Lung microvascular endothelial cell (primary cell): ENCODE measurements around the gene PIF1. TPM values are rescaled to one million over a fixed set of nuclear protein-coding genes. Genes with fewer than 3 reads are reported as not detected.
"Not testable (repeated sequence)": the region's sequence is repeated elsewhere in the genome, so short reads cannot be mapped to it uniquely, and the experiment has no call there.

Source experiments
- DNase-seq, 2 donors: peaks; one replicate each; pipeline versions ENCODE4 v3.0.0 to v3.0.0-alpha.2; 2010; ENCODE audit warnings: low read depth in 2 of 2
- total RNA-seq: library from RNA; depleted of rRNA; stranded (reverse); fragments of >200 nt; gene quantifications from 2 replicates; pipeline ENCODE4 v1.2.1, GENCODE V29; 2014

Gene PIF1
- total RNA-seq, 1 donor from 2014 or later, result 1.8 TPM

GRCh38 chr15:64809649-64810496, 15.6 kb downstream of the PIF1 start:
- DNase-seq, result peak; percentile 71 to 82

DNA sequence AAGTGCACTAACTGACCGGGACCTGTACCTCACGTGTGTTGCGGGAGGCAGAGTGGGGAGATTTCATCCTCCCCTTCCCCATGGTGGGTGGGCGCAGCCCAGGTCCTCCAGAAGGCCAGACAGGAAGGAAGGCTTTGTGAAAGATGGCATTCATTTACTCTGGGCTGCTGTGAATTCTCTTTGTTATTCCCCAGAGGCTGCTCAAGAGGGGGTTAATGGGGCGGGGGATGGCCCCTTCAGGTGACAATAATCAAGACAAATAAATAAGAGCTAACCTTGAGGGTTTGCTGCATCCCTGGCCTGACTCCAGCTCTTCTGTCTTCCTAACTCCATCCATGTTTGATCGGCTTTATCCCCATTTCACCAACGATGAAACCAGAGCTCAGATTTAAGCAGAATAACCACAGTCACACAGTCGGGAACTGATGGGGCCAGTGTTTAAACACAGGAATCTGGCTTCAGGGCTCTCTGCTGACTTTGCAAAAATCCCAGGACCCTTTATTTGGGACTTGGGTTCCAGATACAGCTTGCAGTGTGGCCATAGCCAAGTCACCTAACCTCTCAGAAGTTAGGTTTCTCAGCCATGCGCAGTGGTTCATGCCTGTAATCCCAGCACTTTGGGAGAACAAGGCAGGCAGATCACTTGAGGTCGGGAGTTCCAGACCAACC, 16.5 kb downstream of the PIF1 start:
- no peak for DNase-seq

GRCh38 chr15:64807751-64808222, 17.7 kb downstream of the PIF1 start:
- no peak for DNase-seq

DNA sequence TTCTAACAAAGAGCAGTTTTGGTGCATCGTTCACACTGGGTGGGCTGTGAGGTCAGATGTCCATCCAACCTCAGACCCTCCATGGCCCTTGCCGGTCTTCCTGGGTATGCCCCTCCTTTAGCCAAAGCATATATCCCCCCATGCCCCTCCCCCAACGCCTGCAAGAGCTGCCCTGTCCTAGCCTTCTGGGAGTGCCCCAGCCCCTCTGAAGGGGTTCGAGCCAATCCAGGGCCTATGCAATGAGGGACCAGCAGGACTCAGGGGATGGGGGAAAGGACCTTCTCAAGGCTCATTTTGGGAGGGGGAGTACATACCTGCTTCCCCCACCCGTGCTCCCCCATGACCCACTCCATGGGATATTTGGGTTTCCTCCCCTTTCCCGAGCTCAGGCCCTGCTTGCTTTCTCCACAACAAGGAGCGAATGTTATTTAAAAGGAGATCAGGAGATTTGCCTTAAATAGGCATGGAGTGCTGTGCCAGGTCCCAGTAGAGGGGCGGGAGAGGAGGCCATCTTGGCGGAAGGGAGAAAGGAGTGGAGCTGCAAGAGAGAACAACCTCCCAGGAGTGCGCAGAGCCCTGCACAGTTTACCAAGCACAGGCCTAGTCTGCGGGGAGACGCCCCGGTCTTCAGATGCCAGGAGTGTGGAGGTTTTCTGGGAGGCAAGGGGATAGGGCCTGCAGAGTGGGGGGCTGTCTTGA, 18.2 kb downstream of the PIF1 start:
- no peak for DNase-seq

DNA sequence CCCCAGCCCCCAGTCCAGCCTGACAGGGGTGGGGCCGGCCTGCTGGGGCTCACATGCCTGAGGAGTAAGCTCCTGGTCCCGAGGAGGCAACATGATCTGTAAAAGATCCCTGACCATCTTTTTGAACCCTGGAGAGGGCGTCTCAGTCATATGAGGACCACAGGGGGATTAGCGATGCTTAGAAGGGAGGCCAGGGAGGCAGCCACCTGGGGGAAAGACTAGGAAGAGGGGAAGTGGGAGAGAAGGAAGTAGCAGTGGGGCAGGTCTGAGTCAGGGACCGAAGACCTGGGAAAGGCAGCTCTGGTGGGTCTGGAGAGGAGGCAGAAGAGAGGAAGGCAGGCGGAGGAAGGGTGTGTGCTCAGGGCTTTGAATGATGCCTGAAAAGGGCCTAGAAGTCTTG, 18.9 kb downstream of the PIF1 start:
- DNase-seq, result no peak

GRCh38 chr15:64804619-64805018, 20.8 kb downstream of the PIF1 start:
- DNase-seq, result no peak

GRCh38 chr15:64803526-64803925, 21.9 kb downstream of the PIF1 start:
- DNase-seq, result no peak

DNA sequence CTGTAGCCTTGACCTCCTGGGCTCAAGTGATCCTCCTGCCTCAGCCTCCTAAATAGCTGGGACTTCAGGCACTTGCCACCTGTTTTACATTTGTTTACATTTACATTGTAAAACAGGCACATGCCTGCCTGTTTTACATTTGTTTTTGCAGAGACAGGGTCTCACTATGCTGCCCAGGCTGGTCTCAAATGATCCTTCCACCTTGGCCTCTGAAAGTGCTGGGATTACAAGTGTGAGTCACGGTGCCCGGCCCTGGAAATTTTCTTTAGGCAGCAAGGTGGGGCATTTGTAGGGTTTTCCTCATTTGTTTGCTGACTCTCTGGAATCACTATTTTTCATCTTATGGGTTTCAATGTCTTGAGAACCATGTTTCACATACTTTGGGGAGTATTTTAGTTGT, 25.0 kb downstream of the PIF1 start:
- no peak for DNase-seq

- DNase-seq, result not testable (repeated sequence)
Measured at GRCh38 chr15:64798905-64799304, 26.5 kb downstream of the PIF1 start.

GRCh38 chr15:64795921-64796320, 29.5 kb downstream of the PIF1 start:
- DNase-seq, result not testable (repeated sequence)

DNA sequence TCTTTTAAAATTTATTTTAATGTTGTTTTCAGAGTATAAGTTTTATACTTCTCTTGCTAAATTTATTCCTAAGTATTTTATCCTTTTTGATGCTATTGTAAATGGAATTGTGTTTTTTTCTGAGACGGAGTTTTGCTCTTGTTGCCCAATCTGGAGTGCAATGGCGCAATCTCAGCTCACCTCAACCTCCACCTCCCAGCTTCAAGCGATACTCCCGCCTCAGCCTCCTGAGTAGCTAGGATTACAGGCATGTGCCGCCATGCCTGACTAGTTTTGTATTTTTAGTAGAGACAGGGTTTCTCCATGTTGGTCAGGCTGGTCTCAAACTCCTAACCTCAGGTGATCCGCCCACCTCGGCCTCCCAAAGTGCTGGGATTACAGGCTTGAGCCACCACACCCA, 30.1 kb downstream of the PIF1 start:
- not testable (repeated sequence) for DNase-seq

- DNase-seq, result no peak
Measured at GRCh38 chr15:64792282-64792681, 33.2 kb downstream of the PIF1 start.

DNA sequence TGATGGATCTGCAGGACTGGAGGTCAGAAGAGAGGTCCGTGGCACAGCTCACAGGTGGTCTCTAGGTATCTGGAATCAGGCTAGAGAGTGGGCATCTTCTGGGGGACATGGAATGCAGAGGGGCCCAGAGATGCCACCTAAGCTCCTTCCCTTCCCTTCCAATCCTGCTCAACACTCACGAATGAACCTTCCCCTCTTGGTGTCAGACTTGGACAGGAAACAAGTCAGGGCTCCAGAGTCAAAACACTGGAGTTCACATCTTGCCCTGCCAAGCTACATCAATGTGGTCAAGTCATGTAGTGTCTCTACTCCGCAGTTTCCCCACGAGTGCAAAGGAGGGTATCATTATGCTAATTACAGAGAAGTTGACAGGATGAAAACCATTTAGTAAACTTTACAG, 34.0 kb downstream of the PIF1 start:
- no peak for DNase-seq

- DNase-seq, result peak in 1 of 2 donors; percentile 44
Measured at GRCh38 chr15:64783796-64784195, 41.7 kb downstream of the PIF1 start.

- DNase-seq, result no peak
Measured at GRCh38 chr15:64782751-64783150, 42.7 kb downstream of the PIF1 start.

DNA sequence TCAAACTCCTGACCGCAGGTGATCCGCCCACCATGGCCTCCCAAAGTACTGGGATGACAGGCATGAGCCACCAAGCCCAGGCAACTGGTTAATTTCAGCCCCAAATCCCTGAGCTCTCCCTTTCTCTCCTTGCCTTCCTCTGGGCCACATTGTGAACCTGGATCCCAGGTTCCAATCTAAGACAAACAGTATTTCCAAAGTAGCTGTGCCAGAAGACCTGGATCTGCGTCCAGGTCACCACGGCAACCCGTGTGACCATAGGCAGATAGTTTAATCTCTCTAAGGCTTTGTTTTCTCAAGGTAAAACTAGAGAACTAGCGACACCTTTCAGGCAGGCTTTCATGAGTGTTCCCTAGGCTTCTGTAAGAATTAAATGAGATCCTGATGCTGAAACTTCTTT, 44.1 kb downstream of the PIF1 start:
- DNase-seq, result no peak

DNA sequence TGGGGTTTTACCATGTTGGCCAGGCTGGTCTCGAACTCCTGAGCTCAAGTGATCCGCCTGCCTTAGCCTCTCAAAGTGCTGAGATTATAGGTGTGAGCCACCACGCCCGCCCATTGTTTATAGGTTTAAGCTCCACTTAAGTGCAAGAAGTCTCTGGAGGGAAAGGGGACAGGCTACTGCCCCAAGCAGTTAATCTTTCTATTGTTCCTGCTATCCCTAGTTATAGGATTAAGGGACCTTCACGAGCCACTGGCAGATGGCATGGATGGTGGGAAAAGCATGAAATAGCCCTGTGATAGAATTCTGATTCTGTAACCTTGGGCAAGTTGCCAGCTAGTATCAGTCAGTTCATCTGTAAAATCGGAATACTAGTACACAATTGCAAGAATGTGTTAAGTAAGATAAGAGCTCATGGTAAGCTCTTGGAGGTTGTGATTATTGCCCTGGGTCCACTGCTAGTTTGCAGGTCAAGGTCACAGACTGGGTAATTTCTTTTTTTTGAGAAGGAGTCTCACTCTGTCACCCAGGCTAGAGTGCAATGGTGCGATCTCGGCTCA, 44.8 kb downstream of the PIF1 start:
- DNase-seq, result no peak

- DNase-seq, result no peak
Measured at GRCh38 chr15:64779630-64780029, 45.8 kb downstream of the PIF1 start.

DNA sequence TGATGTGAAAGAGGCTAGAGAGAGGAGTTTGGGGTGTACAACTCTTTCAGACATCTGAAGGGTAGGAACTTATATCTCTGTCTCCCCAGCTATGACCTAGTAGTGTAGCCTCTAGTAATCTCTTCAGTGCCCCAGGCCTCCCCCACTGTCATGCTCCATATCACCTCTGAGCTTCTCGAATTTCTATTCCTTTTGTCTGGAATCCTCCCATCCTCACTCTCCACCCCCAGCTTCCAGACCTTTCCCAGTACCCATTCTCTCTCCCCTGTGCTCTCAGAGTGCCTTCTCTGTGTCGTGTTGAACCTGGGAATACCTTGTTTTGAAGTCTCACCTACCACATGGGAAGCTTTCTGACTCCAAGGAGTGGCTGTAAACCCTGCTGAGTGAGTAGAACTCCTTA, 46.4 kb downstream of the PIF1 start:
- no peak for DNase-seq

GRCh38 chr15:64776402-64776786, 49.1 kb downstream of the PIF1 start:
- DNase-seq, result no peak

DNA sequence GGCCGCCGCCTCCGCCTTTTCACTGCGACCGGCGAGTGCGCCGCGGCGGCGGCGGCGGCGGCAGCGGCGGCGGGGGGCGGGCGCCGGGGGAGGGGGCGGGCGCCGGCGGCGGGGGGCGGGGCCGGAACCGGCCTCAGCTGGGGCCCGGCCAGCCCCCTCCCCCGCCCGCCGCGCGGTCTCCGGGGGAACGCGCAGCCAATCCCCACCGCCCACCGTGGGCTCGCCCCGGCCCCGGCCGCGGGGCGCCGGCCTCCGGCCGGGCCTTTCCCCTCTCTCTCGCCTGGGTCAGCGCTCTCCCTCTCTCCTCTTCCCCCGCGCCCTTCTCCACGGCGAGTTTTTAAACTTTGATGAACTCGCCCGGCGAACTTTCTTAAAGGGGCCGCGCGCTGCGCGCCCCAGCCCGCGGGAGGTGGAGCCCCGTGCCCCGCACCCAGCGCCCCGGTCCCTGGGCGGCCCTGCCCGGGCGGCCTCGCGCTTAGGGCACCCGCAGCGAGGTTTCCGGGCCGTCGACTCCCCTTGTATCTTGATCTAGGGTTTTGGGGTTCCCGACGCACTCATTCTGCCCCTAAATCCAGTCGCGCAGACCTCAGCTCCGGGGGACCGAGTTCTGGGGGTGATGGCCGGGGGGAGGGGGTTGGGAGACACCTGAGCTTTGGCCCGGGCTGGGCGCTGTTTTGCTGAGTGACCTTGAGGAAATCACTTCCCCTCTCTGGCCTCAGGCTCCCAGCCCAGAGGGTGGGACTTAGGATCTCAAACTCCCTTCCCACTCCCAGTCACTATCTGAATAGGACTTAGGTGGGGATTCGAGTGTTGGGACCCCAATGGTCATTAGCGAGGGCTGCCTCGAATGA, 49.7 kb downstream of the PIF1 start, which contains the start of gene RBPMS2:
TSS of gene RBPMS2 (minus strand) at position 39 of the 851 bp plus-strand sequence. CDS start 270 bp downstream, outside the sequence.
- DNase-seq, result peak in 1 of 2 donors; percentile 29
